Measurements from ENCODE around the gene USP10. TPM values are rescaled to one million over a fixed set of nuclear protein-coding genes. Genes with fewer than 3 reads are reported as not detected.
A peak's percentile ranks its signal among the peaks of the same experiment; 100 is the strongest.

Gene USP10
- total and polyA plus RNA-seq, 2 donors (not counting 1 experiment from before 2014, with no cell fraction given): 48.6 to 59.1 TPM

DNA sequence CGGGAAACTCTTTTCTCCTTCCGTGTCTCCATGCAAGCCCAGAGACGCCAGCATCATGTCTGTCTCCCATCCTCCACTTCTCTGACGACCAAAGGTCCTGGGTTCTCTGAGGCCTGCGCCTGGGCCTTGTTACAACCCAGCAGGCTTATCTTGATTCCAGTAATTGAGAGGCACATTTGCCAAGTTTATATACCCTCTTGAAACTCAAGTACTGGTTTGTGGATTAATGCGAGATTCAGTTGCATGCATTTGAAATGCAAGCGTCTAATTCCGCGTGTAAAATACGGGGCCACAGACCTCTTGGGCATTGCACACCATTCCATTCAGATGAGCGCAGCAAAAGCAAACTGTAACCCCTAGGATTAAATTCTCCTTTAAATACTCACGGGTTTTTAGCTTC is 91.3 kb downstream of the USP10 start:
- H3K4me3 ChIP-seq (replicated peaks in 1 of 4; ENCODE audit: control extremely low read depth in 1 of 4, insufficient read depth in 1 of 4, low read depth in 3 of 4, low read length in 4 of 4): no peak overlapping the region
- H3K9me3 ChIP-seq (ENCODE audit: control insufficient read depth, insufficient read depth, low read depth, low read length): no peaks in the 10 kb centered on the region
- H3K9ac ChIP-seq (ENCODE audit: insufficient read depth, low read length): no peak overlapping the region
- peak; percentile 40 to 42 for DNase-seq (ENCODE audit: low read depth in 2 of 2)
- no peaks in the 10 kb centered on the region for H3K79me2 ChIP-seq (ENCODE audit: control insufficient read depth, insufficient read depth, low read length)
- H3K4me2 ChIP-seq (ENCODE audit: extremely low read depth, insufficient read depth, low read length): no peak overlapping the region
- H3K27ac ChIP-seq (ENCODE audit: insufficient read depth, low read length): no peak overlapping the region
- peaks cover 7% of the 10 kb centered on the region for H3K4me1 ChIP-seq (ENCODE audit: control insufficient read depth, extremely low read depth, insufficient read depth, low read length)
- no peak for TF ChIP-seq EZH2 (IDR thresholded peaks at IDR 0.05; ENCODE audit: low read length, missing control alignments)
- TF ChIP-seq, protein P1, sequence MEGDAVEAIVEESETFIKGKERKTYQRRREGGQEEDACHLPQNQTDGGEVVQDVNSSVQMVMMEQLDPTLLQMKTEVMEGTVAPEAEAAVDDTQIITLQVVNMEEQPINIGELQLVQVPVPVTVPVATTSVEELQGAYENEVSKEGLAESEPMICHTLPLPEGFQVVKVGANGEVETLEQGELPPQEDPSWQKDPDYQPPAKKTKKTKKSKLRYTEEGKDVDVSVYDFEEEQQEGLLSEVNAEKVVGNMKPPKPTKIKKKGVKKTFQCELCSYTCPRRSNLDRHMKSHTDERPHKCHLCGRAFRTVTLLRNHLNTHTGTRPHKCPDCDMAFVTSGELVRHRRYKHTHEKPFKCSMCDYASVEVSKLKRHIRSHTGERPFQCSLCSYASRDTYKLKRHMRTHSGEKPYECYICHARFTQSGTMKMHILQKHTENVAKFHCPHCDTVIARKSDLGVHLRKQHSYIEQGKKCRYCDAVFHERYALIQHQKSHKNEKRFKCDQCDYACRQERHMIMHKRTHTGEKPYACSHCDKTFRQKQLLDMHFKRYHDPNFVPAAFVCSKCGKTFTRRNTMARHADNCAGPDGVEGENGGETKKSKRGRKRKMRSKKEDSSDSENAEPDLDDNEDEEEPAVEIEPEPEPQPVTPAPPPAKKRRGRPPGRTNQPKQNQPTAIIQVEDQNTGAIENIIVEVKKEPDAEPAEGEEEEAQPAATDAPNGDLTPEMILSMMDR (conservative IDR thresholded peaks at IDR 0.05 in 1 of 2, IDR thresholded peaks at IDR 0.05 in 1 of 2; ENCODE audit: low read depth in 1 of 2, low read length in 2 of 2): no peak
- no peaks in the 10 kb centered on the region for H3K36me3 ChIP-seq (ENCODE audit: control insufficient read depth, insufficient read depth, low read length)
- no peak overlapping the region for H2AFZ ChIP-seq (ENCODE audit: low read length)
- H4K20me1 ChIP-seq (ENCODE audit: control insufficient read depth, extremely low read depth, insufficient read depth, low read length): no peaks in the 10 kb centered on the region
- no peaks in the 10 kb centered on the region for H3K27me3 ChIP-seq (ENCODE audit: control insufficient read depth, insufficient read depth, low read length)

DNA sequence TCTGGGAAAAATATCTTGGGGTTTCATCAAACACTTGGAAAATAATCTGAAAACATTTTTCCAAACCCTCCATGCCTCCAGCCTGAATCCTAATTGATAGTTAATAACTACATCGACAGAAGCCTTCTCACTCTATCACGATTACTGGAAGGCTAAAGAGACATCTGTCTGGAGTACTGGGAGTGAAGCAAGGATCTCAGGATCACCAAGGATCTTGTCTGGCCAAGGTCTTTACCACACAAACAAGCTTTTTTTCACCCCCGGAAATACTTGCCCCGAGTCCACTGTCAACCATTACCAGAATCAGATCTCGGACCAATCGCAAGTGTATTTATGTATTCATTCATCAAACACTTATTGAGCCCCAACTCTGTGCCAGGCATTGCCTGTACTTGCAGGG is 91.7 kb downstream of the USP10 start:
- H3K27me3 ChIP-seq (ENCODE audit: control insufficient read depth, insufficient read depth, low read length): no peaks in the 10 kb centered on the region
- no peaks in the 10 kb centered on the region for H3K79me2 ChIP-seq (ENCODE audit: control insufficient read depth, insufficient read depth, low read length)
- no peak for DNase-seq (ENCODE audit: low read depth in 2 of 2)
- H3K9me3 ChIP-seq (ENCODE audit: control insufficient read depth, insufficient read depth, low read depth, low read length): no peaks in the 10 kb centered on the region
- no peak for TF ChIP-seq EZH2 (IDR thresholded peaks at IDR 0.05; ENCODE audit: low read length, missing control alignments)
- TF ChIP-seq, protein P1 (conservative IDR thresholded peaks at IDR 0.05 in 1 of 2, IDR thresholded peaks at IDR 0.05 in 1 of 2; ENCODE audit: low read depth in 1 of 2, low read length in 2 of 2): no peak
- no peak overlapping the region for H3K9ac ChIP-seq (ENCODE audit: insufficient read depth, low read length)
- no peak overlapping the region for H2AFZ ChIP-seq (ENCODE audit: low read length)
- H4K20me1 ChIP-seq (ENCODE audit: control insufficient read depth, extremely low read depth, insufficient read depth, low read length): no peaks in the 10 kb centered on the region
- H3K36me3 ChIP-seq (ENCODE audit: control insufficient read depth, insufficient read depth, low read length): no peaks in the 10 kb centered on the region
- H3K4me1 ChIP-seq (ENCODE audit: control insufficient read depth, extremely low read depth, insufficient read depth, low read length): peaks cover 4% of the 10 kb centered on the region
- no peak overlapping the region for H3K27ac ChIP-seq (ENCODE audit: insufficient read depth, low read length)
- H3K4me3 ChIP-seq (replicated peaks in 1 of 4; ENCODE audit: control extremely low read depth in 1 of 4, insufficient read depth in 1 of 4, low read depth in 3 of 4, low read length in 4 of 4): no peak overlapping the region
- no peak overlapping the region for H3K4me2 ChIP-seq (ENCODE audit: extremely low read depth, insufficient read depth, low read length)

DNA sequence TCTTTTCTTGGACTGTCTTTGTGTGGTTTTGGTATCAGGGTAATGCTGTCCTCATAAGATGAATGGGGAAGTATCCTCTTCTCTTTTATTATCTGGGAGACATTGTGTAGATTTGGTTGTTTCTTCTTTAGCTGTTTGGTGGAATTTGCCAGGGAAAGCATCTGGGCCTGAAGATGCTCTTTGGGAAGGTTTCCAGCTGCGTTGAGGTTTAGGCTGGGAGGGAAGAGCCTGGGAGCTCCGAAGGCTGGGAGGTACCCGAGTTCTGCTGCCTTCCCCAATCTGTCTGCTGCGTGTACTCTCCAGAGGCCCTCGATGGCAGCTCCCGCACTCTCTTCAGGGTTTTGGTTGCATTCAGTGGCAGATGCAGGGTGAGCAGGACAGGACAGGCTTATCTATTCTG is 94.4 kb downstream of the USP10 start:
- no peak overlapping the region for H3K4me2 ChIP-seq (ENCODE audit: extremely low read depth, insufficient read depth, low read length)
- no peaks in the 10 kb centered on the region for H3K36me3 ChIP-seq (ENCODE audit: control insufficient read depth, insufficient read depth, low read length)
- H3K4me3 ChIP-seq (replicated peaks in 1 of 4; ENCODE audit: control extremely low read depth in 1 of 4, insufficient read depth in 1 of 4, low read depth in 3 of 4, low read length in 4 of 4): no peak overlapping the region
- H3K27ac ChIP-seq (ENCODE audit: insufficient read depth, low read length): peak overlapping the region; percentile 83
- H3K9me3 ChIP-seq (ENCODE audit: control insufficient read depth, insufficient read depth, low read depth, low read length): no peaks in the 10 kb centered on the region
- no peak overlapping the region for H2AFZ ChIP-seq (ENCODE audit: low read length)
- peaks cover 3% of the 10 kb centered on the region for H3K4me1 ChIP-seq (ENCODE audit: control insufficient read depth, extremely low read depth, insufficient read depth, low read length)
- peak in 1 of 2 donors; percentile 15 for DNase-seq (ENCODE audit: low read depth in 2 of 2)
- H3K9ac ChIP-seq (ENCODE audit: insufficient read depth, low read length): no peak overlapping the region
- H3K27me3 ChIP-seq (ENCODE audit: control insufficient read depth, insufficient read depth, low read length): no peaks in the 10 kb centered on the region
- no peaks in the 10 kb centered on the region for H3K79me2 ChIP-seq (ENCODE audit: control insufficient read depth, insufficient read depth, low read length)
- no peaks in the 10 kb centered on the region for H4K20me1 ChIP-seq (ENCODE audit: control insufficient read depth, extremely low read depth, insufficient read depth, low read length)
- TF ChIP-seq, protein P1 (conservative IDR thresholded peaks at IDR 0.05 in 1 of 2, IDR thresholded peaks at IDR 0.05 in 1 of 2; ENCODE audit: low read depth in 1 of 2, low read length in 2 of 2): no peak
- TF ChIP-seq EZH2 (IDR thresholded peaks at IDR 0.05; ENCODE audit: low read length, missing control alignments): no peak
